Sigmoid colon (tissue), 7 donors: ENCODE measurements around the gene SNCB. TPM values are rescaled to one million over a fixed set of nuclear protein-coding genes. Genes with fewer than 3 reads are reported as not detected.

Experiments used
- DNase-seq: peaks from one replicate; pipeline ENCODE4 v3.0.0-alpha.2; 2019
- H3K27ac ChIP-seq, 4 donors: fragments of 200-600 bp; sonication (generic); one replicate each; pipeline ENCODE4 v1.5.1; 2016 to 2019; ENCODE audit warnings: mild to moderate bottlenecking in 1 of 4
- H3K27me3 ChIP-seq, 3 donors: fragments of 200-600 bp; sonication (generic); one replicate each; pipeline ENCODE4 v1.5.1; 2019; ENCODE audit warnings: mild to moderate bottlenecking in 1 of 3
- H3K36me3 ChIP-seq, 4 donors: fragments of 200-600 bp; sonication (generic); one replicate each; pipeline ENCODE4 v1.5.1; 2016 to 2019
- H3K4me1 ChIP-seq, 4 donors: fragments of 200-600 bp; sonication (generic); one replicate each; pipeline ENCODE4 v1.5.1; 2017 to 2019
- H3K4me3 ChIP-seq, 4 donors: fragments of 200-600 bp; sonication (generic); one replicate each; pipeline ENCODE4 v1.5.1; 2017 to 2019; ENCODE audit warnings: mild to moderate bottlenecking in 2 of 4, moderate library complexity in 1 of 4
- H3K9me3 ChIP-seq, 4 donors: fragments of 200-600 bp in 3 of 4; sonication (generic) in 3 of 4; one replicate each; pipeline versions ENCODE4 v1.5.1 to v1.6.1; 2013 to 2019
- EP300 ChIP-seq, 4 donors: sonication (generic); formaldehyde crosslinking; IDR thresholded peaks; one replicate each; pipeline ENCODE4 v1.6.1; 2017; ENCODE audit warnings: antibody characterized with exemption in 4 of 4
- POLR2A ChIP-seq, 2 donors: fragments of 450-650 bp; IDR thresholded peaks; one replicate each; pipeline ENCODE4 v1.6.1; 2016; ENCODE audit warnings: antibody characterized with exemption in 2 of 2, mild to moderate bottlenecking in 2 of 2, moderate library complexity in 2 of 2
- POLR2AphosphoS5 ChIP-seq, 4 donors: sonication (generic); formaldehyde crosslinking; IDR thresholded peaks; one replicate each; pipeline ENCODE4 v1.6.1; 2017; ENCODE audit warnings: antibody characterized with exemption in 4 of 4
- WGBS, 2 donors: extraction: QIAGEN DNeasy Blood & Tissue Kit; methylation state at CpG; one replicate each; pipeline ENCODE4 v1.1.7; 2013; 5-methylcytosine and 5-hydroxymethylcytosine counted together
- intact Hi-C: fragments of 100-400 bp; cut with DNase I; formaldehyde crosslinking; loops from one replicate; pipeline ENCODE4 v1.15.1; 2023
- polyA plus RNA-seq, 3 donors: library from polyadenylated mRNA; stranded (reverse); fragments of 200-250 nt; gene quantifications; one replicate each; pipeline ENCODE4 v1.2.3, GENCODE V29; 2013
- total RNA-seq, 4 donors: library from RNA; depleted of rRNA; stranded (reverse); fragments of >200 nt; gene quantifications; one replicate each; pipeline ENCODE4 v1.1.0, GENCODE V29; 2016
- TF ChIP-seq, protein P1 (sequence below), 4 experiments: fragments of 450-650 bp in 3 of 4; fragments of 200-600 bp in 1 of 4; IDR thresholded peaks; one replicate each; pipeline ENCODE4 v1.5.1; 2016 to 2019; ENCODE audit warnings: antibody characterized with exemption in 4 of 4, mild to moderate bottlenecking in 3 of 4, moderate library complexity in 2 of 4
- donor health status: healthy with polysubstance abuse.
- donor health status: Bipolar disorder and iron deficiency.
- donor health status: healthy.

The SNCB gene
- total and polyA plus RNA-seq, 7 donors, result 0.23 to 2.2 TPM; not detected in 5

DNA sequence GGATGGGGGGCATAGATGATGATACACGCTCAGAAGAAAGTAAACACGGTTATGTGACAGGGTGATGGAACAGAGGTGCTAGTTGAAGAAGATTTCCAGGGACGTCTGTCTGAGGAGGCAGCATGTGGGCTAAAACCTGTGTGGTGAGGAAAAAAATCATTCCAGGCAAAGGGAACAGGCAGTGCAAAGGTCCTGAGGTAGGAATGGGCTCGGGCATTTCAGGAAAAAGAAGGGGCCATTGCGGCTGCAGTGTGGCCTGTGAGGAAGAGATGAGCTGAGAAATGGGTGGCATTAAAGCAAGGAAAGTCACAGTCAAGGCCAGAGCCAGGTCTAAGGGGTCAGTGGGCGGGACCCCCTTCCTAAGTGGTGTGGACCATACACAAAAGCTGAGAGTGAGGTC is 35.2 kb upstream of the SNCB start:
- TF ChIP-seq EP300 (IDR thresholded peaks at IDR 0.05) (no peak), POLR2A (IDR thresholded peaks at IDR 0.05) (no peak), POLR2AphosphoS5 (IDR thresholded peaks at IDR 0.05) (no peak)
- no peak overlapping the region for H3K27ac ChIP-seq
- H3K9me3 ChIP-seq, result no peaks in the 10 kb centered on the region
- intact Hi-C loops, result no loop called here
- peaks cover 0 to 6% (median 2%) of the 10 kb centered on the region in 4 donors for H3K4me1 ChIP-seq
- H3K36me3 ChIP-seq, result no peaks in the 10 kb centered on the region
- DNase-seq, result no peak
- peaks cover 2 to 46% (median 24%) of the 10 kb centered on the region in 3 donors for H3K27me3 ChIP-seq
- H3K4me3 ChIP-seq, result no peak overlapping the region
- 88% methylated on average over 6 of the region's 6 CpGs for WGBS, 2 donors

DNA sequence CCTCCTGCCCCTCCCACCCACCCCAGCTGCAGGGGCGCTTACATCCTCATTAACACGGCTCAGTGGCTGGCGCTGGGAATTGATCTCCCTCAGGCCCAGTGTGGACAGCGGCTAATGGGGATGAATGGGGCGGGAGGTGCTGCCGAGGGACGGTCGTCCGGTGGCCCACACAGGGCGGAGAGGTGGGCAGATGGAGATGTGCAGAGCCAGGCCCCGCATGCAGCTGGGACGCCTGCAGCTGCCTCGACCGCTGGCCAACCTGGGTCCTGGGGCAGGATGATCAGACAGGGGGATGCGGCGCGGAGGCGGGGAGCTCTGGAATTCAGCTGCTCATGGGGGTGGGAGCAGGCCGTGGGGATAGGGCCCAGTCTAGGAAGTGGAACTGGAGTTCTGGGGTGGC is 34.6 kb upstream of the SNCB start:
- H3K9me3 ChIP-seq, result no peaks in the 10 kb centered on the region
- H3K4me1 ChIP-seq, result peaks cover 0 to 6% (median 2%) of the 10 kb centered on the region in 4 donors
- TF ChIP-seq POLR2A (IDR thresholded peaks at IDR 0.05), result no peak
- peaks cover 0 to 39% (median 18%) of the 10 kb centered on the region in 3 donors for H3K27me3 ChIP-seq
- H3K4me3 ChIP-seq, result no peak overlapping the region
- intact Hi-C loops, result loop anchor here (5.0 kb wide), 1 partner anchor 447 kb away; no protein-coding TSS in a partner anchor
- WGBS, 2 donors, result 40 to 78% methylated on average over 19 of the region's 19 CpGs
- no peak overlapping the region for H3K27ac ChIP-seq
- no peak for DNase-seq
- H3K36me3 ChIP-seq, result no peaks in the 10 kb centered on the region

DNA sequence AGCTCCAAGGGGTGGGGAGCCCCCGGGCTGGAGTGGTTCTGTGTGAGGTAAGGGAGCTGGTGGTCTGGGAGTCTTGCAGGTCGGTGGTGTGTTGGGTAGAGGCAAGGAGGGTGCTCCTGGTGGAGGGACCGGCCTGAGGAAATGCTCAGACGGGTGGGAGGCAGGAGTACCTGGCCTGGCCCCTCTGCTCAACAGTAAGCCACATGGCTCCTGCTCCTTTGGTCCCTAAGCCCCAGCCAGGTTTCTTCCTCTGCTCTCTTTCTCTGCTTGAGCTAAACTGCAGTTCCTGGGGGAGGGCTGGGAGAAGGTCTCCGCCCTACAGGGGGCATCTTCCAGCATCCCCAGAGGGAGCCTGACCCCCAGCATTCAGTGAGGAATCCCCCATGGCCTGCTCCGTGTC is 34.1 kb upstream of the SNCB start:
- no peak for DNase-seq
- Histone ChIP-seq H3K4me3 (no peak overlapping the region), H3K9me3 (no peaks in the 10 kb centered on the region), H3K27ac (no peak overlapping the region), H3K36me3 (no peaks in the 10 kb centered on the region), H3K4me1 (peaks cover 0 to 6% (median 2%) of the 10 kb centered on the region in 4 donors), H3K27me3 (peaks cover 0 to 35% (median 16%) of the 10 kb centered on the region in 3 donors)
- no peak for TF ChIP-seq POLR2A (IDR thresholded peaks at IDR 0.05)
- TF ChIP-seq POLR2AphosphoS5 (IDR thresholded peaks at IDR 0.05), result no peak
- TF ChIP-seq, protein P1, sequence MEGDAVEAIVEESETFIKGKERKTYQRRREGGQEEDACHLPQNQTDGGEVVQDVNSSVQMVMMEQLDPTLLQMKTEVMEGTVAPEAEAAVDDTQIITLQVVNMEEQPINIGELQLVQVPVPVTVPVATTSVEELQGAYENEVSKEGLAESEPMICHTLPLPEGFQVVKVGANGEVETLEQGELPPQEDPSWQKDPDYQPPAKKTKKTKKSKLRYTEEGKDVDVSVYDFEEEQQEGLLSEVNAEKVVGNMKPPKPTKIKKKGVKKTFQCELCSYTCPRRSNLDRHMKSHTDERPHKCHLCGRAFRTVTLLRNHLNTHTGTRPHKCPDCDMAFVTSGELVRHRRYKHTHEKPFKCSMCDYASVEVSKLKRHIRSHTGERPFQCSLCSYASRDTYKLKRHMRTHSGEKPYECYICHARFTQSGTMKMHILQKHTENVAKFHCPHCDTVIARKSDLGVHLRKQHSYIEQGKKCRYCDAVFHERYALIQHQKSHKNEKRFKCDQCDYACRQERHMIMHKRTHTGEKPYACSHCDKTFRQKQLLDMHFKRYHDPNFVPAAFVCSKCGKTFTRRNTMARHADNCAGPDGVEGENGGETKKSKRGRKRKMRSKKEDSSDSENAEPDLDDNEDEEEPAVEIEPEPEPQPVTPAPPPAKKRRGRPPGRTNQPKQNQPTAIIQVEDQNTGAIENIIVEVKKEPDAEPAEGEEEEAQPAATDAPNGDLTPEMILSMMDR (IDR thresholded peaks at IDR 0.05), result no peak
- TF ChIP-seq EP300 (IDR thresholded peaks at IDR 0.05), result no peak
- intact Hi-C loops, result loop anchor here (5.0 kb wide), 1 partner anchor 448 kb away; no protein-coding TSS in a partner anchor
- whole genome bisulfite sequencing, 2 donors, result 43 to 61% methylated on average over 6 of the region's 6 CpGs

DNA sequence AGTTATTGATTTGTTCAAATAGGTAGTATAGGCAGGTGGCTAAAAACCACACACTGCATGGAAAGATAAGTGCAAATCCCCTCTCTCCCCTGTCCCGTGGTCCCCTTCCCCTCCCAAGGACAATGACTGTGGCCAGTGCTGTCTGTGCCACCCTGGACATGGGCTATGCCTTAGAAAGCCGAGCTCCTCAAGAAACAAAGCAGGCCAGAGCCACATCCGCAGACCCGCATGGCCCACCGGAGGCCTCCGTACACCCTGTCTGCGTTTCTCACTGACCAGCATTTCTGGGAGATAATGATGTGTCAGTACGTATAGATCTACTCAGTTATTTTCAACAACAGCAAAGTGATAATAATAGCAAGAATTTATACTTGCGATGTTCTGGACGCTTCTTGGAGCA is 33.2 kb upstream of the SNCB start:
- WGBS, 2 donors, result 88% methylated on average over 10 of the region's 10 CpGs
- no peaks in the 10 kb centered on the region for H3K9me3 ChIP-seq
- DNase-seq, result no peak
- H3K4me1 ChIP-seq, result peaks cover 0 to 12% (median 3%) of the 10 kb centered on the region in 4 donors
- no peaks in the 10 kb centered on the region for H3K36me3 ChIP-seq
- H3K27ac ChIP-seq, result no peak overlapping the region
- no peak for TF ChIP-seq POLR2A (IDR thresholded peaks at IDR 0.05)
- no peak for TF ChIP-seq POLR2AphosphoS5 (IDR thresholded peaks at IDR 0.05)
- TF ChIP-seq, protein P1 (IDR thresholded peaks at IDR 0.05), result no peak
- no peak for TF ChIP-seq EP300 (IDR thresholded peaks at IDR 0.05)
- intact Hi-C loops, result loop anchor here (5.0 kb wide), 1 partner anchor 449 kb away; no protein-coding TSS in a partner anchor
- H3K27me3 ChIP-seq, result peaks cover 0 to 33% (median 16%) of the 10 kb centered on the region in 3 donors
- H3K4me3 ChIP-seq, result no peak overlapping the region

DNA sequence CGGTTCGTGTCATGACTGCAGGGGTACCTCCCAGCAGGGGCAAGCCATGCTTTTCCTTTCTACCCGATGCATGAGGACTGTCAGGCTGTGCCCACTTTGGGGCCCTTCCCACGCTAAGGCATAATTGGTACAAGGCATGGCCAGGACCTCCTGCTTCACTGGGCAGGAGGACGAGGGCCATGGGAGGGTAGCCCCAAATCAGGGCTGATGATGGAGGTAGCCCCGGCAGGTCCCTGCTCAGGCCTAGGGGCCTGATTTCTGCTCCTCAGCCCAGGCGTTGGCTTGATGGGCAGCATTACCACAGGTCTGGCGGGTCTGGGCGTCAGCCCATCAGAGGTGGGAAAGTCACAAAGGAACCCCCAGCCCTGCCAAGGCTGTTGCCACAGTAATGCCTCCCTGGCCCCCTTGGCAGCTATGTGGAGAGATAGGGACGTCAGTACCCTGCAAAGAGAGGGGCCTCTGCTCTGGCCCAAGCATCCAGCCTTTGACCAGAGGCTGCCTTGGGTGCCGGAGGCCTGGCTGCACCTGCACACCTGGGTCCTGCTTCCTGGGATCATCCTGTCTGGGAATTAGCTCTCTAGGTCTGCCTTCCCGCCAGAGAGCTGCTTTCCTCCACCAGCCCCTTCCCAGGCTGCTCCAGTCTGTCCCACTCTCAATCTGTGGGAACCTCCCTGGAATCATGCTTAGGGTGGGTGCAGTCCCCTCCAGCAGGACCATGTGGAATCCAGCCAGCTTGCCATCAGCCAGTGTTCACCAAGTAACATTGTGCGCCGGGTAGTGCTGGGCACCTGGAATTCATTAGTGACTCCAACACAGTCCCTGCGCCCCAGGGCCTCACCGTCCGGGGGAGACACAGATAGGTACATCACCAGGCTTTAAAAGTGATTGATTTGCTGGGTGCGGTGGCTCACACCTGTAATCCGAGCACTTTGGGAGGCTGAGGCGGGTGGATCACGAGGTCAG is 32.3 kb upstream of the SNCB start:
- H3K27ac ChIP-seq, result no peak overlapping the region
- 88 to 92% methylated on average over 21 of the region's 21 CpGs for WGBS, 2 donors
- peaks cover 0 to 17% (median 6%) of the 10 kb centered on the region in 4 donors for H3K4me1 ChIP-seq
- no peak overlapping the region for H3K4me3 ChIP-seq
- peaks cover 0 to 2% (median 0%) of the 10 kb centered on the region in 4 donors for H3K36me3 ChIP-seq
- H3K27me3 ChIP-seq, result peaks cover 0 to 33% (median 16%) of the 10 kb centered on the region in 3 donors
- no peak for DNase-seq
- intact Hi-C loops, result loop anchor here (5.0 kb wide), 1 partner anchor 450 kb away; no protein-coding TSS in a partner anchor
- TF ChIP-seq, protein P1 (IDR thresholded peaks at IDR 0.05), result no peak
- TF ChIP-seq POLR2A (IDR thresholded peaks at IDR 0.05) (no peak), EP300 (IDR thresholded peaks at IDR 0.05) (no peak), POLR2AphosphoS5 (IDR thresholded peaks at IDR 0.05) (no peak)
- no peaks in the 10 kb centered on the region for H3K9me3 ChIP-seq
